ENCODE results near the gene ALPL. TPM values are rescaled to one million over a fixed set of nuclear protein-coding genes. Genes with fewer than 3 reads are reported as not detected.

ALPL gene
- polyA plus RNA-seq, 3 donors: not detected

- over 99% methylated on average over 12 of the region's 15 CpGs for WGBS (ENCODE audit: insufficient coverage)
- Histone ChIP-seq H3K4me2 (replicated peaks; ENCODE audit: extremely low read depth, low read length, poor library complexity, severe bottlenecking) (no peak overlapping the region), H3K9ac (ENCODE audit: insufficient read depth, low read length, poor library complexity, severe bottlenecking) (no peak overlapping the region), H3K79me2 (ENCODE audit: insufficient read depth, low read length) (no peaks in the 10 kb centered on the region), H3K36me3 (replicated peaks in 1 of 2; ENCODE audit: control insufficient read depth in 1 of 2, insufficient read depth in 2 of 2, low read length in 2 of 2) (no peaks in the 10 kb centered on the region), H3K4me1 (ENCODE audit: control insufficient read depth in 1 of 2, insufficient read depth in 2 of 2, low read length in 2 of 2) (no peaks in the 10 kb centered on the region), H3K27me3 (ENCODE audit: control insufficient read depth in 2 of 2, insufficient read depth in 2 of 2, low read length in 2 of 2) (peaks cover 0 to 2% of the 10 kb centered on the region in 2 donors), H2AFZ (ENCODE audit: insufficient read depth, low read depth, low read length, poor library complexity, severe bottlenecking) (no peak overlapping the region), H3K27ac (ENCODE audit: low read depth in 1 of 2, low read length in 2 of 2) (no peak overlapping the region), H3K9me3 (replicated peaks in 1 of 2; ENCODE audit: control insufficient read depth in 1 of 2, insufficient read depth in 1 of 2, low read length in 2 of 2) (no peaks in the 10 kb centered on the region), H4K20me1 (ENCODE audit: insufficient read depth, low read length) (no peaks in the 10 kb centered on the region), H3K4me3 (replicated peaks in 1 of 3; ENCODE audit: low read depth in 2 of 3, low read length in 3 of 3) (no peak overlapping the region)
- Mint-ChIP-seq H3K27me3 (ENCODE audit: low read depth in 3 of 3) (peaks cover 19 to 28% (median 19%) of the 10 kb centered on the region in 3 donors), H3K27ac (no peak overlapping the region), H3K36me3 (no peaks in the 10 kb centered on the region), H3K9me3 (no peaks in the 10 kb centered on the region), H3K4me3 (no peak overlapping the region), H3K4me1 (no peaks in the 10 kb centered on the region)
- DNase-seq: no peak
- no peak for TF ChIP-seq CTCF (IDR thresholded peaks at IDR 0.05)
- intact Hi-C loops (cut with micrococcal nuclease): no loop called here
Observed at GRCh38 chr1:21562896-21563295, 53.7 kb downstream of the ALPL start.

- Histone ChIP-seq H3K4me2 (replicated peaks; ENCODE audit: extremely low read depth, low read length, poor library complexity, severe bottlenecking) (no peak overlapping the region), H4K20me1 (ENCODE audit: insufficient read depth, low read length) (no peaks in the 10 kb centered on the region), H2AFZ (ENCODE audit: insufficient read depth, low read depth, low read length, poor library complexity, severe bottlenecking) (no peak overlapping the region), H3K9me3 (replicated peaks in 1 of 2; ENCODE audit: control insufficient read depth in 1 of 2, insufficient read depth in 1 of 2, low read length in 2 of 2) (no peaks in the 10 kb centered on the region), H3K79me2 (ENCODE audit: insufficient read depth, low read length) (no peaks in the 10 kb centered on the region), H3K27ac (ENCODE audit: low read depth in 1 of 2, low read length in 2 of 2) (no peak overlapping the region), H3K9ac (ENCODE audit: insufficient read depth, low read length, poor library complexity, severe bottlenecking) (no peak overlapping the region), H3K27me3 (ENCODE audit: control insufficient read depth in 2 of 2, insufficient read depth in 2 of 2, low read length in 2 of 2) (peaks cover 0 to 2% of the 10 kb centered on the region in 2 donors), H3K4me3 (replicated peaks in 1 of 3; ENCODE audit: low read depth in 2 of 3, low read length in 3 of 3) (no peak overlapping the region), H3K36me3 (replicated peaks in 1 of 2; ENCODE audit: control insufficient read depth in 1 of 2, insufficient read depth in 2 of 2, low read length in 2 of 2) (no peaks in the 10 kb centered on the region), H3K4me1 (ENCODE audit: control insufficient read depth in 1 of 2, insufficient read depth in 2 of 2, low read length in 2 of 2) (no peaks in the 10 kb centered on the region)
- no peaks in the 10 kb centered on the region for H3K4me1 Mint-ChIP-seq
- intact Hi-C loops (cut with micrococcal nuclease): no loop called here
- H3K9me3 Mint-ChIP-seq: no peaks in the 10 kb centered on the region
- DNase-seq: no peak
- TF ChIP-seq CTCF (IDR thresholded peaks at IDR 0.05): no peak
- H3K36me3 Mint-ChIP-seq: no peaks in the 10 kb centered on the region
- H3K27ac Mint-ChIP-seq: no peak overlapping the region
- no peak overlapping the region for H3K4me3 Mint-ChIP-seq
- 96% methylated on average over 17 of the region's 17 CpGs for WGBS (ENCODE audit: insufficient coverage)
- H3K27me3 Mint-ChIP-seq (ENCODE audit: low read depth in 3 of 3): peaks cover 11 to 20% (median 16%) of the 10 kb centered on the region in 3 donors
Observed at GRCh38 chr1:21563971-21564370, 54.7 kb downstream of the ALPL start.
